Testis (tissue), 2 donors: ENCODE measurements around the gene TPM3.

Source experiments
- CTCF ChIP-seq, 3 experiments: fragments of 450-650 bp in 2 of 3; fragments of 200-600 bp in 1 of 3; sonication (generic) in 1 of 3; IDR thresholded peaks; one replicate each; pipeline ENCODE4 v1.5.1; 2016 to 2019; ENCODE audit warnings: antibody characterized with exemption in 3 of 3, mild to moderate bottlenecking in 2 of 3, moderate library complexity in 1 of 3
- POLR2A ChIP-seq: fragments of 450-650 bp; IDR thresholded peaks from one replicate; pipeline ENCODE4 v1.6.1; 2017; ENCODE audit warnings: antibody characterized with exemption, mild to moderate bottlenecking, moderate library complexity

- TF ChIP-seq CTCF (IDR thresholded peaks at IDR 0.05) = no peak
- TF ChIP-seq POLR2A = no peak
Observed at GRCh38 chr1:154117642-154118041, 74.3 kb downstream of the TPM3 start.
